ENCODE measurements around the gene HIVEP3. TPM values are rescaled to one million over a fixed set of nuclear protein-coding genes. Genes with fewer than 3 reads are reported as not detected.

Gene HIVEP3
- total RNA-seq, 1 donor from 2014 or later: 8.9 TPM

GRCh38 chr1:41646186-41646585, 272.5 kb downstream of the HIVEP3 start:
- Mint-ChIP-seq H3K36me3 (ENCODE audit: low read depth, unreplicated experiment) (peaks cover 9% of the 10 kb centered on the region), H3K27me3 (ENCODE audit: low read depth, unreplicated experiment) (peaks cover 8% of the 10 kb centered on the region), H3K9me3 (ENCODE audit: unreplicated experiment) (no peaks in the 10 kb centered on the region), H3K4me1 (ENCODE audit: low read depth, unreplicated experiment) (peaks cover 13% of the 10 kb centered on the region), H3K4me3 (ENCODE audit: unreplicated experiment) (no peak overlapping the region), H3K27ac (ENCODE audit: unreplicated experiment) (peak overlapping the region; percentile 19)
- H3K36me3 ChIP-seq (ENCODE audit: insufficient read depth, low read length): no peaks in the 10 kb centered on the region
- H3K27me3 ChIP-seq (ENCODE audit: insufficient read depth, low read length): no peaks in the 10 kb centered on the region
- no peak overlapping the region for H3K4me3 ChIP-seq (ENCODE audit: insufficient read depth, low read depth, low read length)
- DNase-seq (ENCODE audit: low read depth): no peak
- no peak overlapping the region for H2AFZ ChIP-seq (ENCODE audit: low read depth, low read length)
- H3K9ac ChIP-seq (ENCODE audit: low read length): no peak overlapping the region
- FAIRE-seq: no peak
- H3K27ac ChIP-seq (ENCODE audit: low read depth, low read length): no peak overlapping the region
- peaks cover 83% of the 10 kb centered on the region for H3K79me2 ChIP-seq (ENCODE audit: insufficient read depth, low read length)
- H3K4me2 ChIP-seq (ENCODE audit: low read length): no peak overlapping the region
- TF ChIP-seq CTCF (IDR thresholded peaks at IDR 0.05; ENCODE audit: insufficient read depth, low read depth, low read length): no peak
- TF ChIP-seq EZH2 (IDR thresholded peaks at IDR 0.05; ENCODE audit: insufficient read depth, low read length): no peak
- no peaks in the 10 kb centered on the region for H3K9me3 ChIP-seq (ENCODE audit: insufficient read depth, low read depth, low read length)
- peaks cover 59% of the 10 kb centered on the region for H4K20me1 ChIP-seq (ENCODE audit: insufficient read depth, low read length)
- H3K4me1 ChIP-seq (ENCODE audit: insufficient read depth, low read length): peaks cover 8% of the 10 kb centered on the region

- Histone ChIP-seq H3K4me1 (ENCODE audit: insufficient read depth, low read length) (peaks cover 6% of the 10 kb centered on the region), H3K79me2 (ENCODE audit: insufficient read depth, low read length) (peaks cover 88% of the 10 kb centered on the region), H3K36me3 (ENCODE audit: insufficient read depth, low read length) (no peaks in the 10 kb centered on the region), H2AFZ (ENCODE audit: low read depth, low read length) (no peak overlapping the region), H3K4me3 (ENCODE audit: insufficient read depth, low read depth, low read length) (no peak overlapping the region), H3K27ac (ENCODE audit: low read depth, low read length) (no peak overlapping the region), H3K9ac (ENCODE audit: low read length) (no peak overlapping the region), H4K20me1 (ENCODE audit: insufficient read depth, low read length) (peaks cover 59% of the 10 kb centered on the region), H3K4me2 (ENCODE audit: low read length) (no peak overlapping the region), H3K9me3 (ENCODE audit: insufficient read depth, low read depth, low read length) (no peaks in the 10 kb centered on the region), H3K27me3 (ENCODE audit: insufficient read depth, low read length) (no peaks in the 10 kb centered on the region)
- DNase-seq (ENCODE audit: low read depth) (no peak), FAIRE-seq (no peak)
- Mint-ChIP-seq H3K27ac (ENCODE audit: unreplicated experiment) (no peak overlapping the region), H3K27me3 (ENCODE audit: low read depth, unreplicated experiment) (peaks cover 8% of the 10 kb centered on the region), H3K4me1 (ENCODE audit: low read depth, unreplicated experiment) (peaks cover 9% of the 10 kb centered on the region), H3K36me3 (ENCODE audit: low read depth, unreplicated experiment) (peaks cover 9% of the 10 kb centered on the region), H3K4me3 (ENCODE audit: unreplicated experiment) (no peak overlapping the region), H3K9me3 (ENCODE audit: unreplicated experiment) (no peaks in the 10 kb centered on the region)
- TF ChIP-seq CTCF (IDR thresholded peaks at IDR 0.05; ENCODE audit: insufficient read depth, low read depth, low read length) (no peak), EZH2 (IDR thresholded peaks at IDR 0.05; ENCODE audit: insufficient read depth, low read length) (no peak)
These were observed 273.7 kb downstream of the HIVEP3 start for GRCh38 chr1:41645062-41645461.

GRCh38 chr1:41642922-41643821, 275.6 kb downstream of the HIVEP3 start:
- H3K9me3 ChIP-seq (ENCODE audit: insufficient read depth, low read depth, low read length): no peaks in the 10 kb centered on the region
- TF ChIP-seq EZH2 (IDR thresholded peaks at IDR 0.05; ENCODE audit: insufficient read depth, low read length) (no peak), CTCF (IDR thresholded peaks at IDR 0.05; ENCODE audit: insufficient read depth, low read depth, low read length) (no peak)
- H3K27me3 Mint-ChIP-seq (ENCODE audit: low read depth, unreplicated experiment): peaks cover 8% of the 10 kb centered on the region

More at GRCh38 chr1:41642922-41643821, 275.6 kb downstream of the HIVEP3 start:
- Histone ChIP-seq H3K27ac (ENCODE audit: low read depth, low read length) (no peak overlapping the region), H3K27me3 (ENCODE audit: insufficient read depth, low read length) (no peaks in the 10 kb centered on the region), H3K4me1 (ENCODE audit: insufficient read depth, low read length) (peaks cover 16% of the 10 kb centered on the region), H3K9ac (ENCODE audit: low read length) (no peak overlapping the region), H4K20me1 (ENCODE audit: insufficient read depth, low read length) (peaks cover 44% of the 10 kb centered on the region), H3K4me3 (ENCODE audit: insufficient read depth, low read depth, low read length) (no peak overlapping the region), H3K79me2 (ENCODE audit: insufficient read depth, low read length) (peaks cover 69% of the 10 kb centered on the region), H3K36me3 (ENCODE audit: insufficient read depth, low read length) (no peaks in the 10 kb centered on the region), H2AFZ (ENCODE audit: low read depth, low read length) (no peak overlapping the region), H3K4me2 (ENCODE audit: low read length) (no peak overlapping the region)
- Mint-ChIP-seq H3K4me3 (ENCODE audit: unreplicated experiment) (no peak overlapping the region), H3K36me3 (ENCODE audit: low read depth, unreplicated experiment) (peaks cover 9% of the 10 kb centered on the region), H3K9me3 (ENCODE audit: unreplicated experiment) (no peaks in the 10 kb centered on the region), H3K4me1 (ENCODE audit: low read depth, unreplicated experiment) (peaks cover 13% of the 10 kb centered on the region), H3K27ac (ENCODE audit: unreplicated experiment) (no peak overlapping the region)
- DNase-seq (ENCODE audit: low read depth) (no peak), FAIRE-seq (no peak)

Data from astrocyte (in vitro differentiated cells and primary cell).